H9 (cell line): Measurements from ENCODE around the gene PTPRJ. TPM values are rescaled to one million over a fixed set of nuclear protein-coding genes. Genes with fewer than 3 reads are reported as not detected.
A peak's percentile ranks its signal among the peaks of the same experiment; 100 is the strongest.

Experiments used
- DNase-seq: peaks from one replicate; pipeline ENCODE4 v3.0.0-alpha.2; 2017
- H2AFZ ChIP-seq: one replicate; pipeline ENCODE4 v1.6.1; 2013; ENCODE audit warnings: mild to moderate bottlenecking, low read length, control low read depth, moderate library complexity
- H2AK5ac ChIP-seq: 2 replicates; pipeline ENCODE4 v1.6.1; 2013; ENCODE audit warnings: low read length, control low read depth, mixed read lengths; ENCODE audit not compliant: insufficient read length
- H2BK120ac ChIP-seq: one replicate; pipeline ENCODE4 v1.6.1; 2013; ENCODE audit warnings: low read depth, mild to moderate bottlenecking, low read length, control low read depth, inconsistent platforms; ENCODE audit not compliant: poor library complexity, severe bottlenecking
- H2BK12ac ChIP-seq: 2 replicates; pipeline ENCODE4 v1.6.1; 2013; ENCODE audit warnings: low read length, control low read depth, mixed read lengths, low read depth; ENCODE audit not compliant: insufficient read length
- H2BK15ac ChIP-seq: 2 replicates; pipeline ENCODE4 v1.6.1; 2013; ENCODE audit warnings: low read depth, low read length, control low read depth
- H2BK20ac ChIP-seq: one replicate; pipeline ENCODE4 v1.6.1; 2013; ENCODE audit warnings: low read depth, mild to moderate bottlenecking, low read length, control low read depth, inconsistent platforms; ENCODE audit not compliant: poor library complexity, severe bottlenecking
- H2BK5ac ChIP-seq: 2 replicates; pipeline ENCODE4 v1.6.1; 2013; ENCODE audit warnings: low read length, control low read depth, mixed read lengths; ENCODE audit not compliant: insufficient read length
- H3K14ac ChIP-seq: 2 replicates; pipeline ENCODE4 v1.6.1; 2013; ENCODE audit warnings: low read length, control low read depth; ENCODE audit not compliant: insufficient read depth
- H3K18ac ChIP-seq: 2 replicates; pipeline ENCODE4 v1.6.1; 2013; ENCODE audit warnings: low read depth, mild to moderate bottlenecking, mixed read lengths, low read length, control low read depth; ENCODE audit not compliant: insufficient read length
- H3K23ac ChIP-seq: 2 replicates; pipeline ENCODE4 v1.6.1; 2013; ENCODE audit warnings: low read length, control low read depth, mixed read lengths, low read depth; ENCODE audit not compliant: insufficient read length
- H3K23me2 ChIP-seq: 2 replicates; pipeline ENCODE4 v1.6.1; 2013; ENCODE audit warnings: low read depth, mild to moderate bottlenecking, mixed read lengths, low read length, control low read depth; ENCODE audit not compliant: insufficient read length, poor library complexity, severe bottlenecking
- H3K27ac ChIP-seq: 2 replicates; pipeline ENCODE4 v1.5.1; 2013; ENCODE audit warnings: low read length, control low read depth, mixed read lengths, low read depth; ENCODE audit not compliant: insufficient read length
- H3K27me3 ChIP-seq: 2 replicates; pipeline ENCODE4 v1.6.1; 2013; ENCODE audit warnings: low read length, control low read depth, inconsistent platforms; ENCODE audit not compliant: insufficient read depth
- H3K4ac ChIP-seq: 2 replicates; pipeline ENCODE4 v1.6.1; 2013; ENCODE audit warnings: low read depth, mild to moderate bottlenecking, control low read depth, inconsistent platforms, low read length, moderate library complexity
- H3K4me1 ChIP-seq: 2 replicates; pipeline ENCODE4 v1.6.1; 2013; ENCODE audit warnings: low read length, control low read depth, inconsistent platforms; ENCODE audit not compliant: insufficient read depth
- H3K4me2 ChIP-seq: 2 replicates; pipeline ENCODE4 v1.6.1; 2013; ENCODE audit warnings: low read length, control low read depth, mixed read lengths; ENCODE audit not compliant: insufficient read length, insufficient read depth
- H3K56ac ChIP-seq: 2 replicates; pipeline ENCODE4 v1.6.1; 2013; ENCODE audit warnings: low read depth, mild to moderate bottlenecking, mixed read lengths, low read length, control low read depth; ENCODE audit not compliant: insufficient read length
- H3K79me1 ChIP-seq: 2 replicates; pipeline ENCODE4 v1.6.1; 2013; ENCODE audit warnings: low read depth, mild to moderate bottlenecking, moderate library complexity, low read length, control low read depth, inconsistent platforms; ENCODE audit not compliant: insufficient read depth, poor library complexity, severe bottlenecking
- H3K79me2 ChIP-seq: 2 replicates; pipeline ENCODE4 v1.6.1; 2013; ENCODE audit warnings: low read length, control low read depth, inconsistent platforms; ENCODE audit not compliant: insufficient read depth
- H3K9ac ChIP-seq: 2 replicates; pipeline ENCODE4 v1.6.1; 2013; ENCODE audit warnings: low read length, control low read depth, mixed read lengths; ENCODE audit not compliant: insufficient read length; ENCODE audit errors: extremely low read depth
- H3K9me3 ChIP-seq: one replicate; pipeline ENCODE4 v1.6.1; 2013; ENCODE audit warnings: low read depth, low read length, inconsistent platforms; ENCODE audit not compliant: control insufficient read depth
- H3T11ph ChIP-seq: one replicate; pipeline ENCODE4 v1.6.1; 2013; ENCODE audit warnings: mild to moderate bottlenecking, low read length, control low read depth, inconsistent platforms
- H4K20me1 ChIP-seq: one replicate; pipeline ENCODE4 v1.6.1; 2013; ENCODE audit not compliant: control insufficient read depth, insufficient read length, insufficient read depth
- H4K5ac ChIP-seq: 2 replicates; pipeline ENCODE4 v1.6.1; 2013; ENCODE audit warnings: low read depth, mild to moderate bottlenecking, mixed read lengths, low read length, control low read depth; ENCODE audit not compliant: insufficient read length
- H4K8ac ChIP-seq: replicated peaks from 2 replicates; pipeline ENCODE4 v1.6.1; 2013; ENCODE audit warnings: low read length, control low read depth, mixed read lengths, low read depth; ENCODE audit not compliant: insufficient read length
- H4K91ac ChIP-seq: 2 replicates; pipeline ENCODE4 v1.6.1; 2013; ENCODE audit warnings: low read depth, mild to moderate bottlenecking, moderate library complexity, mixed read lengths, low read length, control low read depth; ENCODE audit not compliant: insufficient read length
- H3K27ac Mint-ChIP-seq, 3 experiments: 2 replicates in 2 of 3; 3 replicates in 1 of 3; pipeline ENCODE4 v1.8.0; 2020 to 2021; ENCODE audit warnings: mixed read lengths in 3 of 3, mild to moderate bottlenecking in 1 of 3, moderate library complexity in 1 of 3
- H3K27me3 Mint-ChIP-seq: 2 replicates; pipeline ENCODE4 v1.8.0; 2021; ENCODE audit warnings: low read depth, mild to moderate bottlenecking, moderate library complexity, mixed read lengths
- H3K36me3 Mint-ChIP-seq, 3 experiments: 2 replicates in 2 of 3; 3 replicates in 1 of 3; pipeline ENCODE4 v1.8.0; 2020 to 2021; ENCODE audit warnings: low read depth in 3 of 3, mixed read lengths in 3 of 3; ENCODE audit not compliant: insufficient read depth in 1 of 3
- H3K4me1 Mint-ChIP-seq, 2 experiments: 2 replicates each; pipeline ENCODE4 v1.8.0; 2020; ENCODE audit warnings: mixed read lengths in 2 of 2
- H3K4me3 Mint-ChIP-seq, 2 experiments: 2 replicates in 1 of 2; 3 replicates in 1 of 2; pipeline ENCODE4 v1.8.0; 2020 to 2021; ENCODE audit warnings: mild to moderate bottlenecking in 2 of 2, mixed read lengths in 2 of 2, moderate library complexity in 1 of 2
- H3K9me3 Mint-ChIP-seq, 2 experiments: 2 replicates in 1 of 2; 3 replicates in 1 of 2; pipeline ENCODE4 v1.8.0; 2020; ENCODE audit warnings: mild to moderate bottlenecking in 2 of 2, mixed read lengths in 2 of 2, moderate library complexity in 1 of 2
- WGBS: extraction: QIAGEN DNeasy Blood & Tissue Kit; methylation state at CpG from one replicate; pipeline ENCODE4 v1.1.7; 2013; ENCODE audit warnings: missing lambda C conversion rate, low lambda C conversion rate, mixed read lengths; ENCODE audit not compliant: insufficient read length; ENCODE audit errors: extremely low coverage; 5-methylcytosine and 5-hydroxymethylcytosine counted together
- total RNA-seq: library from RNA; stranded (reverse); gene quantifications from 2 replicates; pipeline ENCODE4 v1.2.1, GENCODE V29; 2021
- TF ChIP-seq, protein P1 (sequence below): fragments of 200-600 bp; sonication (generic); conservative IDR thresholded peaks from 3 replicates; pipeline ENCODE4 v1.8.0; 2021; ENCODE audit warnings: antibody characterized with exemption, mild to moderate bottlenecking

The PTPRJ gene
- total RNA-seq, 1 experiment from 2014 or later, result 10.6 TPM

DNA sequence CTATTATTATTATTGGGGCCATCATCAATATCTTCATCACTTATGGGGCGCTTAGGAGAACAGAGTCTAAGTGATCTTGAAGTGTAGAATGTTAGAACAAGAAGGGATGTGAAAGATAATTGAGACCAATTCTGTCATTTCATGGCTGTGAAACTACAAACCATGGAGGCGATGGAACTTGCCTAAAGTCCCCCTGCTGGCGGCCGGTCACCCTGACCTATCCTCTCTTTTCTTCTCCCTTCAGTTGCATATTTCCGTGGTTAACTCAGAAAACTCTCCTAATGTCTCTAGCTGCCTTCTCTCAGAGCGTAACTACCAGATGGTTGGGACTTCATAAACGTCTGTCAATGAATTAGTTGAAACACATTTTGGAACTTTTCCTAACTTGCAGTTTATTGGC lies 229.7 kb downstream of the PTPRJ start:
- no peak overlapping the region for H2AFZ ChIP-seq
- H2AK5ac ChIP-seq, result no peak overlapping the region
- no peak overlapping the region for H2BK120ac ChIP-seq
- H3K23me2 ChIP-seq, result no peaks in the 10 kb centered on the region
- no peak overlapping the region for H3K18ac ChIP-seq
- peaks cover 93% of the 10 kb centered on the region in 2 experiments for H3K9me3 Mint-ChIP-seq
- no peak overlapping the region for H3K23ac ChIP-seq
- no peak overlapping the region for H3K4ac ChIP-seq
- no peaks in the 10 kb centered on the region for H3K4me1 ChIP-seq
- no peaks in the 10 kb centered on the region for H3K79me2 ChIP-seq
- H4K5ac ChIP-seq, result no peak overlapping the region
- WGBS, result no CpG with 5 or more reads among the region's 7 CpGs
- H4K91ac ChIP-seq, result no peak overlapping the region
- H3K36me3 Mint-ChIP-seq, result peaks cover 0 to 14% (median 5%) of the 10 kb centered on the region in 3 experiments; a peak in 4 of 7 replicates
- H2BK5ac ChIP-seq, result no peak overlapping the region
- H3T11ph ChIP-seq, result no peak overlapping the region
- DNase-seq, result peak; percentile 29
- no peak overlapping the region for H3K4me2 ChIP-seq
- TF ChIP-seq, protein P1, sequence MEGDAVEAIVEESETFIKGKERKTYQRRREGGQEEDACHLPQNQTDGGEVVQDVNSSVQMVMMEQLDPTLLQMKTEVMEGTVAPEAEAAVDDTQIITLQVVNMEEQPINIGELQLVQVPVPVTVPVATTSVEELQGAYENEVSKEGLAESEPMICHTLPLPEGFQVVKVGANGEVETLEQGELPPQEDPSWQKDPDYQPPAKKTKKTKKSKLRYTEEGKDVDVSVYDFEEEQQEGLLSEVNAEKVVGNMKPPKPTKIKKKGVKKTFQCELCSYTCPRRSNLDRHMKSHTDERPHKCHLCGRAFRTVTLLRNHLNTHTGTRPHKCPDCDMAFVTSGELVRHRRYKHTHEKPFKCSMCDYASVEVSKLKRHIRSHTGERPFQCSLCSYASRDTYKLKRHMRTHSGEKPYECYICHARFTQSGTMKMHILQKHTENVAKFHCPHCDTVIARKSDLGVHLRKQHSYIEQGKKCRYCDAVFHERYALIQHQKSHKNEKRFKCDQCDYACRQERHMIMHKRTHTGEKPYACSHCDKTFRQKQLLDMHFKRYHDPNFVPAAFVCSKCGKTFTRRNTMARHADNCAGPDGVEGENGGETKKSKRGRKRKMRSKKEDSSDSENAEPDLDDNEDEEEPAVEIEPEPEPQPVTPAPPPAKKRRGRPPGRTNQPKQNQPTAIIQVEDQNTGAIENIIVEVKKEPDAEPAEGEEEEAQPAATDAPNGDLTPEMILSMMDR, result peak; percentile 26; the same call in 1 of the 3 replicates
- no peaks in the 10 kb centered on the region for H4K20me1 ChIP-seq
- H3K27me3 Mint-ChIP-seq, result no peaks in the 10 kb centered on the region; the same call in 1 of the 2 replicates
- peaks cover 72% of the 10 kb centered on the region for H3K9me3 ChIP-seq
- no peaks in the 10 kb centered on the region for H3K27me3 ChIP-seq
- no peaks in the 10 kb centered on the region for H3K79me1 ChIP-seq
- no peaks in the 10 kb centered on the region for H3K4me1 Mint-ChIP-seq
- H3K56ac ChIP-seq, result no peak overlapping the region
- H3K4me3 Mint-ChIP-seq, result no peak overlapping the region
- H2BK12ac ChIP-seq, result no peak overlapping the region
- no peak overlapping the region for H2BK15ac ChIP-seq
- H2BK20ac ChIP-seq, result no peak overlapping the region
- no peak overlapping the region for H3K27ac ChIP-seq
- no peak overlapping the region for H3K14ac ChIP-seq
- H3K27ac Mint-ChIP-seq, result no peak overlapping the region
- no peak overlapping the region for H4K8ac ChIP-seq
- H3K9ac ChIP-seq, result no peak overlapping the region
